Neuronal stem cell (in vitro differentiated cells): ENCODE data around the gene SLCO2A1.
A peak's percentile ranks its signal among the peaks of the same experiment; 100 is the strongest.

Experiments
- DNase-seq: peaks from one replicate; pipeline ENCODE4 v3.0.0-alpha.2; 2013; ENCODE audit warnings: low spot score
- H2AFZ ChIP-seq: one replicate; pipeline ENCODE4 v1.6.1; 2013; ENCODE audit warnings: mild to moderate bottlenecking, low read length, inconsistent platforms
- H2AK5ac ChIP-seq: 2 replicates; pipeline ENCODE4 v1.6.1; 2013; ENCODE audit warnings: low read depth, mild to moderate bottlenecking, inconsistent platforms, low read length, moderate library complexity, mixed read lengths
- H2BK120ac ChIP-seq: 2 replicates; pipeline ENCODE4 v1.6.1; 2013; ENCODE audit warnings: low read depth, mild to moderate bottlenecking, inconsistent platforms, low read length, moderate library complexity, mixed read lengths
- H2BK12ac ChIP-seq: one replicate; pipeline ENCODE4 v1.6.1; 2013; ENCODE audit warnings: low read length, inconsistent platforms
- H2BK15ac ChIP-seq: 2 replicates; pipeline ENCODE4 v1.6.1; 2013; ENCODE audit warnings: mild to moderate bottlenecking, low read length, inconsistent platforms, mixed read lengths
- H2BK5ac ChIP-seq: one replicate; pipeline ENCODE4 v1.6.1; 2013; ENCODE audit warnings: inconsistent platforms, mild to moderate bottlenecking, low read length, moderate library complexity
- H3K14ac ChIP-seq: one replicate; pipeline ENCODE4 v1.6.1; 2013; ENCODE audit warnings: low read length, inconsistent platforms
- H3K18ac ChIP-seq: 2 replicates; pipeline ENCODE4 v1.6.1; 2013; ENCODE audit warnings: low read length, inconsistent platforms
- H3K23ac ChIP-seq: 2 replicates; pipeline ENCODE4 v1.6.1; 2013; ENCODE audit warnings: low read depth, mild to moderate bottlenecking, mixed read lengths, low read length, inconsistent platforms; ENCODE audit not compliant: poor library complexity
- H3K27ac ChIP-seq: replicated peaks from 3 replicates; pipeline ENCODE4 v1.5.1; 2013; ENCODE audit warnings: low read length, inconsistent platforms
- H3K27me3 ChIP-seq, 3 experiments: 2 replicates each; pipeline ENCODE4 v1.6.1; 2013; ENCODE audit warnings: low read length in 3 of 3, mild to moderate bottlenecking in 2 of 3, inconsistent platforms in 1 of 3, low read depth in 1 of 3, mixed read lengths in 1 of 3, moderate library complexity in 1 of 3; ENCODE audit not compliant: control insufficient read depth in 3 of 3, insufficient read depth in 3 of 3
- H3K36me3 ChIP-seq, 2 donors: replicated peaks in 1 of 2; 2 replicates each; pipeline ENCODE4 v1.6.1; 2013; ENCODE audit warnings: low read length in 2 of 2; ENCODE audit not compliant: control insufficient read depth in 2 of 2, insufficient read depth in 2 of 2
- H3K4ac ChIP-seq: 2 replicates; pipeline ENCODE4 v1.6.1; 2013; ENCODE audit warnings: inconsistent platforms, mild to moderate bottlenecking, low read length, moderate library complexity
- H3K4me1 ChIP-seq, 2 donors: 1 replicate in 1 of 2; 2 replicates in 1 of 2; pipeline ENCODE4 v1.6.1; 2013; ENCODE audit warnings: low read length in 2 of 2, low read depth in 1 of 2; ENCODE audit not compliant: control insufficient read depth in 2 of 2, insufficient read depth in 1 of 2
- H3K4me2 ChIP-seq: one replicate; pipeline ENCODE4 v1.6.1; 2013; ENCODE audit warnings: mild to moderate bottlenecking, low read length, inconsistent platforms; ENCODE audit not compliant: insufficient read depth, poor library complexity, severe bottlenecking
- H3K4me3 ChIP-seq, 2 donors: 2 replicates each; pipeline ENCODE4 v1.5.1; 2013; ENCODE audit warnings: low read length in 2 of 2, mild to moderate bottlenecking in 2 of 2, inconsistent platforms in 1 of 2, moderate library complexity in 1 of 2
- H3K79me1 ChIP-seq: one replicate; pipeline ENCODE4 v1.6.1; 2013; ENCODE audit warnings: low read depth, mild to moderate bottlenecking, inconsistent platforms, low read length, moderate library complexity
- H3K9ac ChIP-seq: one replicate; pipeline ENCODE4 v1.6.1; 2013; ENCODE audit warnings: mild to moderate bottlenecking, low read depth, low read length, inconsistent platforms; ENCODE audit not compliant: poor library complexity
- H3K9me3 ChIP-seq, 2 donors: replicated peaks in 1 of 2; 2 replicates each; pipeline versions ENCODE3 to v1.6.1; 2013; ENCODE audit warnings: low read length in 2 of 2, mild to moderate bottlenecking in 2 of 2, inconsistent platforms in 1 of 2, low read depth in 1 of 2, mixed read lengths in 1 of 2, moderate library complexity in 1 of 2; ENCODE audit not compliant: control insufficient read depth in 2 of 2, insufficient read depth in 1 of 2
- H4K8ac ChIP-seq: one replicate; pipeline ENCODE4 v1.6.1; 2013; ENCODE audit warnings: low read depth, mild to moderate bottlenecking, inconsistent platforms, low read length, moderate library complexity
- H4K91ac ChIP-seq: one replicate; pipeline ENCODE4 v1.6.1; 2013; ENCODE audit warnings: low read length, low read depth, mild to moderate bottlenecking, inconsistent platforms; ENCODE audit not compliant: poor library complexity
- WGBS, 2 donors: extraction: QIAGEN DNeasy Blood & Tissue Kit; methylation state at CpG; one replicate each; pipeline ENCODE4 v1.1.7; 2013; ENCODE audit warnings: missing lambda C conversion rate in 2 of 2, mixed read lengths in 1 of 2; ENCODE audit not compliant: insufficient read length in 2 of 2, insufficient replicate concordance in 1 of 2; ENCODE audit errors: extremely low coverage in 2 of 2; 5-methylcytosine and 5-hydroxymethylcytosine counted together

The SLCO2A1 gene

DNA sequence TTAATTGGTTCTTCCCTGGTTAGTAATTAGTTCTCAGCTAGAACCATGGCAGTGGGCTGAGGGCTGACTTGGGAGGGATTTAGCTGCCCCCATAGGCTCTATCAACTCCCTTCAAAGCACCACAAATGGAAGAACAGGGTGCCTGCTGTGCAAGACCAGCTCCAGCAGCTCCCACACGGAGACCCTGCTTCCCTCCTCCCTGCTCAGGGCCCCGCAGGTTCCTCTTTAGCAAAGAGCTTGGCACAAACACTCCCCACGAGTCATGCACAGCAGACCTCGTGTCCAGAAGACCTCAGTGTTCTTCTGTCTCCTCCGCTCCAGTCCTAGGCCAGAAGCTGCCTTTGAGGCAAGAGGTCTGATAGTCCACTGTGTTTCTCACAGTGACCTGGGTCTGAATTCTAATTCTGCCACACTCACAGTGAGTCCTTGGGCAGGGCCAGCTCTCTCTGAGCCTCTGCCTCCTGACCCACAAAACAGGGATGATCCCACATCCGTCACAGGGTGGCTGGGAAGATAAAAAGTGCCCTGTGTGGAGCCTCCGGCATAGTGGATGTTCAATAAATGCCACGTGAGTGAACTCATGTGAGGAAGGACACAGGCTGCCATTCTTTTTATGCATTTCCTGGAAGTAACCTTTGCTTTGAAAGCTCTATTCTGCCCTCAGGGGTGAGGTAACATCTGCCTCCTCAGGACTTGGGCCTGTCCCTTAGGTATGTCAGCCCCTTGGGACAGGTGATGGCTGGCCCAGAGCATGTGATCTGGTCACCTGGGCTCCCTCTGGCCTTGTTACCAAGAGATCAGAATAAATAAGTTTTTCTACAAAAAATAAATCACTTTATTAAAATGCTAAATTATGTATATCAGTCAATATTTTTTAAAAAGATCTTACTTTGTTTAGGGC, 141.7 kb downstream of the SLCO2A1 start:
- Histone ChIP-seq H3K18ac (peak overlapping the region; percentile 17), H2AK5ac (peak overlapping the region; percentile 3), H3K4me3 (no peak overlapping the region), H3K27ac (no peak overlapping the region), H4K8ac (no peak overlapping the region), H3K36me3 (no peaks in the 10 kb centered on the region), H3K4ac (no peak overlapping the region), H2AFZ (no peak overlapping the region), H2BK120ac (no peak overlapping the region), H3K9ac (no peak overlapping the region), H4K91ac (no peak overlapping the region), H3K4me2 (no peak overlapping the region), H2BK5ac (no peak overlapping the region), H2BK12ac (no peak overlapping the region), H3K23ac (no peak overlapping the region), H3K79me1 (peaks cover 3% of the 10 kb centered on the region), H3K27me3 (peaks cover 0 to 28% (median 0%) of the 10 kb centered on the region in 3 experiments), H3K14ac (no peak overlapping the region), H3K9me3 (no peaks in the 10 kb centered on the region), H2BK15ac (peak overlapping the region; percentile 13), H3K4me1 (peaks cover 0 to 33% of the 10 kb centered on the region in 2 donors)
- no peak for DNase-seq
- no CpG with 5 or more reads among the region's 8 CpGs for WGBS, 2 donors

DNA sequence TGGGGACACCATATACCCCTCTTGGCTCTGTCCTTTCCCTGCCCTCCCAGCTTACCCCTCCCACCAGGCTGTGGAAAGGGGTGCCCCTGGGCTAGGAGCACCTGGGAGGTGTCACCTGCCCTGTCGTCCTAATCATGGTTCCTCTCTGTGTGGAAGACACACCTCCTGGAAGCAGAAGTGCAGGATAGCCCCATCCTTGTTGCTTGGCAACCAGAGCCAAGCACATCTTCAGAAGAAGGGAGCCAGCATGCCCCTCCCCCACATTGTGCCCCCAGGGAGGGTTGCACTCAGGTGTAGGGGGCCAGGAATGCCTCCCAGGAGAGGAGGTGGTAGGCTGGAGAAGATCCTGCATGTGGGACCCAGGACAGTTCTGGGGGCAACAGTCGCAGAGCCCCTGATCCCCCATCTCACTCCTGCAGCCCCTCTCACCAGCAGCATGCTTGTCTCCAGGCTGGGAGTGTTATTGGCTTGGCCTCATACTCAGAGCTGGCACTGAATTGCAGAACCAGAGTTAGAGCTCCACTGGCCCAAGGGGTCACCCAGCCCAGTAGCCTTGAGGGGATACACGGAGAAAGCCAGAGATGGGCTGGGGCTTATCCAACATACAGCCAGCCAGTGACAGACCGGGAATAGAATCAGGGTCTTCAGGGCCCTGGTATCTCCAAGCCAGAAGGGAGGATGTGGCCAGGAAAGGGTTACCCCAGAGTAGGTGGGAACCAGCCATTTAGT, 142.5 kb downstream of the SLCO2A1 start:
- H3K27ac ChIP-seq = no peak overlapping the region
- no peak overlapping the region for H2BK5ac ChIP-seq
- no peak overlapping the region for H2AFZ ChIP-seq
- H2AK5ac ChIP-seq = no peak overlapping the region
- H3K18ac ChIP-seq = peak overlapping the region; percentile 31
- no peak overlapping the region for H3K9ac ChIP-seq
- H2BK120ac ChIP-seq = no peak overlapping the region
- H2BK15ac ChIP-seq = no peak overlapping the region
- H3K9me3 ChIP-seq = peaks cover 0 to under 1% of the 10 kb centered on the region in 2 donors
- no peak overlapping the region for H4K91ac ChIP-seq
- H3K4me2 ChIP-seq = no peak overlapping the region
- H3K4me1 ChIP-seq = peaks cover 0 to 29% of the 10 kb centered on the region in 2 donors
- peaks cover 0 to 23% (median 0%) of the 10 kb centered on the region in 3 experiments for H3K27me3 ChIP-seq
- H3K4ac ChIP-seq = no peak overlapping the region
- no peak overlapping the region for H3K23ac ChIP-seq
- DNase-seq = no peak
- peaks cover 3% of the 10 kb centered on the region for H3K79me1 ChIP-seq
- no peaks in the 10 kb centered on the region for H3K36me3 ChIP-seq
- no peak overlapping the region for H4K8ac ChIP-seq
- H2BK12ac ChIP-seq = no peak overlapping the region
- H3K4me3 ChIP-seq = no peak overlapping the region
- no peak overlapping the region for H3K14ac ChIP-seq
- no CpG with 5 or more reads among the region's 4 CpGs for WGBS, 2 donors

DNA sequence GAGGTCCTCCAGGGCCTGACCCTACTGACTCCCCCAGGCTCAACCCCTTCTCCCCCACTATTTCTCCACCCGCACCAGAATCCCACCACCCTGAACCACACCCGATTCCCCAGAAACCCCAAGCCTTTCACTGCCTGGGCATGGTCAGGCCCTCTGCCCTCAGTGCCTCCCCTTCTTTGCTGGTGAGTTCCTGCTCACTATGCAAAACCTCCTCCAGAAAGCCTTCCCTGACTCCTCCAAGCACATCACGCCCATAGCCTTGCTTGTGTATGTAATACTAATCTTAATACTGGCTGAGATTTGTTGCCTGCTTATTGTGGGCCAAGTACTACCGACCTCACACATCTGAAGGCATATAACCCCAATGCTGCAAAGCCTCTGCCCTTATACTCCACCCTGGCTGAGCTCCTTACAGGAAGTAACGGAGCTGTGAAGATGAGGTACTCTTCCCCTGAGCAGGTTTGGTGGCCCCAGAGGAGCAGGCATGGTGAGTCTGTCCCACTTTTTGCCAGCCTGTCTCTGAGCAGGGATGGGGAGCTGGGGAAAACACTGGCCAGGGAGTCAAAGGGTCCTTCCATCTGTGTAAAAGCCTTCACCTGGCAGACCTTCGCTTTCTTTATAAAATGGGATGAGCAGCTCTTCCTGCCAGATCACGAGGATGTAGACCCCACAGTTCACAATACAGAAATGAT, 143.5 kb downstream of the SLCO2A1 start:
- Histone ChIP-seq H3K4me1 (peaks cover 0 to 20% of the 10 kb centered on the region in 2 donors), H4K8ac (no peak overlapping the region), H3K23ac (no peak overlapping the region), H3K9ac (no peak overlapping the region), H2BK12ac (no peak overlapping the region), H3K27ac (no peak overlapping the region), H4K91ac (no peak overlapping the region), H3K9me3 (peaks cover 0 to 4% of the 10 kb centered on the region in 2 donors), H3K27me3 (peaks cover 0 to 12% (median 0%) of the 10 kb centered on the region in 3 experiments), H3K4me2 (no peak overlapping the region), H3K4ac (no peak overlapping the region), H3K18ac (peak overlapping the region; percentile 13), H2BK5ac (no peak overlapping the region), H3K36me3 (no peaks in the 10 kb centered on the region), H3K14ac (no peak overlapping the region), H2BK120ac (no peak overlapping the region), H3K4me3 (no peak overlapping the region), H2AK5ac (no peak overlapping the region), H3K79me1 (peaks cover 4% of the 10 kb centered on the region), H2BK15ac (no peak overlapping the region), H2AFZ (no peak overlapping the region)
- no peak for DNase-seq
- no CpG with 5 or more reads among the region's 7 CpGs for whole genome bisulfite sequencing, 2 donors
